Upper lobe of left lung (tissue), 6 donors: Measurements from ENCODE around the gene CSF2. TPM values are rescaled to one million over a fixed set of nuclear protein-coding genes. Genes with fewer than 3 reads are reported as not detected.
A peak's percentile ranks its signal among the peaks of the same experiment; 100 is the strongest.

Experiments used
- ATAC-seq, 2 donors: fragments of 200-7000 bp; cut with Tn5 transposase; one replicate each; pipeline ENCODE4 v1.9.1; 2022; ENCODE audit warnings: mild to moderate bottlenecking in 2 of 2, moderate library complexity in 2 of 2; ENCODE audit not compliant: low FRiP score in 2 of 2
- DNase-seq, 2 donors: peaks; one replicate each; pipeline ENCODE4 v3.0.0-alpha.2; 2019 to 2020
- H3K27ac ChIP-seq, 4 donors: fragments of 200-600 bp; sonication (generic); one replicate each; pipeline ENCODE4 v1.5.1; 2016 to 2019
- H3K27me3 ChIP-seq, 4 donors: fragments of 200-600 bp; sonication (generic); one replicate each; pipeline ENCODE4 v1.5.1; 2017 to 2019
- H3K36me3 ChIP-seq, 4 donors: fragments of 200-600 bp; sonication (generic); one replicate each; pipeline ENCODE4 v1.5.1; 2016 to 2019
- H3K4me1 ChIP-seq, 4 donors: fragments of 200-600 bp; sonication (generic); one replicate each; pipeline ENCODE4 v1.5.1; 2018 to 2019
- H3K4me3 ChIP-seq, 4 donors: fragments of 200-600 bp; sonication (generic); one replicate each; pipeline ENCODE4 v1.5.1; 2017 to 2019; ENCODE audit warnings: mild to moderate bottlenecking in 2 of 4, moderate library complexity in 1 of 4
- H3K9me3 ChIP-seq, 4 donors: fragments of 200-600 bp; sonication (generic); one replicate each; pipeline ENCODE4 v1.5.1; 2018 to 2019
- CTCF ChIP-seq, 6 experiments: fragments of 450-650 bp in 4 of 6; fragments of 200-600 bp in 2 of 6; sonication (generic) in 2 of 6; IDR thresholded peaks; one replicate each; pipeline ENCODE4 v1.5.1; 2016 to 2019; ENCODE audit warnings: antibody characterized with exemption in 6 of 6
- EP300 ChIP-seq, 4 donors: sonication (generic); formaldehyde crosslinking; IDR thresholded peaks; one replicate each; pipeline ENCODE4 v1.5.1; 2017; ENCODE audit warnings: antibody characterized with exemption in 4 of 4, control low read depth in 2 of 4
- POLR2A ChIP-seq, 4 donors: fragments of 450-650 bp; IDR thresholded peaks; one replicate each; pipeline ENCODE4 v1.5.1; 2016 to 2017; ENCODE audit warnings: antibody characterized with exemption in 4 of 4, mild to moderate bottlenecking in 2 of 4
- POLR2AphosphoS5 ChIP-seq, 2 donors: sonication (generic); formaldehyde crosslinking; IDR thresholded peaks; one replicate each; pipeline ENCODE4 v1.5.1; 2017; ENCODE audit warnings: antibody characterized with exemption in 2 of 2
- WGBS, 2 donors: methylation state at CpG; one replicate each; pipeline ENCODE4 v1.1.5; 2017 to 2018; 5-methylcytosine and 5-hydroxymethylcytosine counted together
- total RNA-seq, 6 donors: library from RNA; depleted of rRNA in 4 of 6; stranded (reverse); fragments of >200 nt in 4 of 6; gene quantifications; one replicate each; pipeline versions ENCODE4 v1.1.0 to v1.2.1, GENCODE V29; 2016 to 2021
- donor health status: DM: no; HTN: no; CAD: no; lungs with moderate emphysema.
- donor health status: DM: no; HTN: yes; CAD: no; lungs with severe emphysema.

CSF2 gene
- total RNA-seq, 6 donors from 2014 or later, result 3.9 to 10.0 (median 4.4) TPM; not detected in 1

GRCh38 chr5:132094393-132095076 is 20.9 kb downstream of the CSF2 start:
- no peaks in the 10 kb centered on the region for H3K9me3 ChIP-seq
- no peak overlapping the region for H3K4me3 ChIP-seq
- no peaks in the 10 kb centered on the region for H3K36me3 ChIP-seq
- no peak for DNase-seq
- no peaks in the 10 kb centered on the region for H3K27me3 ChIP-seq
- no peak overlapping the region for H3K27ac ChIP-seq
- ATAC-seq, result peak in 1 of 2 donors; percentile 79
- 66 to 75% methylated on average over 6 to 12 of the region's 12 CpGs for WGBS, 2 donors
- H3K4me1 ChIP-seq, result peaks cover 0 to 4% (median 2%) of the 10 kb centered on the region in 4 donors
- no peak for TF ChIP-seq POLR2AphosphoS5 (IDR thresholded peaks at IDR 0.05)
- no peak for TF ChIP-seq CTCF (IDR thresholded peaks at IDR 0.05)
- no peak for TF ChIP-seq EP300 (IDR thresholded peaks at IDR 0.05)
- no peak for TF ChIP-seq POLR2A (IDR thresholded peaks at IDR 0.05)

GRCh38 chr5:132095077-132095410 is 21.5 kb downstream of the CSF2 start:
- 72 to 75% methylated on average over 2 of the region's 2 CpGs for WGBS, 2 donors
- TF ChIP-seq POLR2A (IDR thresholded peaks at IDR 0.05) (no peak), EP300 (IDR thresholded peaks at IDR 0.05) (no peak), CTCF (IDR thresholded peaks at IDR 0.05) (no peak), POLR2AphosphoS5 (IDR thresholded peaks at IDR 0.05) (no peak)
- no peak overlapping the region for H3K4me3 ChIP-seq
- H3K9me3 ChIP-seq, result no peaks in the 10 kb centered on the region
- no peak overlapping the region for H3K27ac ChIP-seq
- no peaks in the 10 kb centered on the region for H3K27me3 ChIP-seq
- DNase-seq, result no peak
- H3K36me3 ChIP-seq, result no peaks in the 10 kb centered on the region
- ATAC-seq, result no peak
- peaks cover 0 to 4% (median 2%) of the 10 kb centered on the region in 4 donors for H3K4me1 ChIP-seq

GRCh38 chr5:132095424-132095972 is 21.9 kb downstream of the CSF2 start:
- no peaks in the 10 kb centered on the region for H3K27me3 ChIP-seq
- no peak for TF ChIP-seq EP300 (IDR thresholded peaks at IDR 0.05)
- no peak for TF ChIP-seq POLR2A (IDR thresholded peaks at IDR 0.05)
- TF ChIP-seq POLR2AphosphoS5 (IDR thresholded peaks at IDR 0.05), result no peak
- TF ChIP-seq CTCF (IDR thresholded peaks at IDR 0.05), result no peak
- H3K27ac ChIP-seq, result no peak overlapping the region
- DNase-seq (peak; percentile 27 to 44), ATAC-seq (no peak)
- WGBS, 2 donors, result 43 to 46% methylated on average over 6 of the region's 6 CpGs
- peaks cover 0 to 5% (median 2%) of the 10 kb centered on the region in 4 donors for H3K4me1 ChIP-seq
- H3K4me3 ChIP-seq, result no peak overlapping the region
- H3K36me3 ChIP-seq, result no peaks in the 10 kb centered on the region
- H3K9me3 ChIP-seq, result no peaks in the 10 kb centered on the region

- WGBS, 2 donors, result 90 to 94% methylated on average over 3 of the region's 3 CpGs
- DNase-seq (no peak), ATAC-seq (no peak)
- no peak overlapping the region for H3K4me3 ChIP-seq
- no peak overlapping the region for H3K27ac ChIP-seq
- peaks cover 0 to 11% (median 4%) of the 10 kb centered on the region in 4 donors for H3K4me1 ChIP-seq
- no peaks in the 10 kb centered on the region for H3K36me3 ChIP-seq
- no peaks in the 10 kb centered on the region for H3K27me3 ChIP-seq
- no peak for TF ChIP-seq EP300 (IDR thresholded peaks at IDR 0.05)
- TF ChIP-seq CTCF (IDR thresholded peaks at IDR 0.05), result no peak
- no peak for TF ChIP-seq POLR2AphosphoS5 (IDR thresholded peaks at IDR 0.05)
- H3K9me3 ChIP-seq, result no peaks in the 10 kb centered on the region
Measured at GRCh38 chr5:132096904-132097303, 23.3 kb downstream of the CSF2 start.

- Histone ChIP-seq H3K9me3 (no peaks in the 10 kb centered on the region), H3K4me3 (no peak overlapping the region), H3K36me3 (no peaks in the 10 kb centered on the region), H3K4me1 (peaks cover 0 to 16% (median 11%) of the 10 kb centered on the region in 4 donors), H3K27ac (no peak overlapping the region), H3K27me3 (no peaks in the 10 kb centered on the region)
- WGBS, 2 donors, result 71 to 76% methylated on average over 5 of the region's 5 CpGs
- no peak for DNase-seq
- TF ChIP-seq POLR2AphosphoS5 (IDR thresholded peaks at IDR 0.05), result no peak
- TF ChIP-seq CTCF (IDR thresholded peaks at IDR 0.05), result no peak
- TF ChIP-seq EP300 (IDR thresholded peaks at IDR 0.05), result no peak
- TF ChIP-seq POLR2A (IDR thresholded peaks at IDR 0.05), result no peak
- no peak for ATAC-seq
Measured at GRCh38 chr5:132098151-132098594, 24.6 kb downstream of the CSF2 start.
